Measurements from ENCODE around the gene DAPK2.
"Not testable (repeated sequence)": the region's sequence is repeated elsewhere in the genome, so short reads cannot be mapped to it uniquely, and the experiment has no call there.

The DAPK2 gene

GRCh38 chr15:63971427-63971805 is 74.9 kb downstream of the DAPK2 start:
- DNase-seq, result peak; percentile 63

- no peak for DNase-seq
Measured at GRCh38 chr15:63970621-63971426, 75.5 kb downstream of the DAPK2 start.

GRCh38 chr15:63969652-63970421 is 76.4 kb downstream of the DAPK2 start:
- no peak for DNase-seq

- no peak for DNase-seq
Measured at GRCh38 chr15:63968700-63969099, 77.6 kb downstream of the DAPK2 start.

- no peak for DNase-seq
Measured at GRCh38 chr15:63968122-63968524, 78.2 kb downstream of the DAPK2 start.

GRCh38 chr15:63967616-63968015 is 78.7 kb downstream of the DAPK2 start:
- no peak for DNase-seq

- DNase-seq, result not testable (repeated sequence)
Measured at GRCh38 chr15:63962947-63963721, 83.2 kb downstream of the DAPK2 start.

- no peak for DNase-seq
Measured at GRCh38 chr15:63953524-63953923, 92.8 kb downstream of the DAPK2 start.

GRCh38 chr15:63950911-63951481 is 95.3 kb downstream of the DAPK2 start:
- no peak for DNase-seq

- no peak for DNase-seq
Measured at GRCh38 chr15:63948971-63949370, 97.3 kb downstream of the DAPK2 start.

- DNase-seq, result no peak
Measured at GRCh38 chr15:63948436-63948835, 97.8 kb downstream of the DAPK2 start.

GRCh38 chr15:63947228-63947627 is 99.1 kb downstream of the DAPK2 start:
- no peak for DNase-seq

- no peak for DNase-seq
Measured at GRCh38 chr15:63946524-63947065, 99.7 kb downstream of the DAPK2 start.

GRCh38 chr15:63945838-63946298 is 100.4 kb downstream of the DAPK2 start:
- no peak for DNase-seq

GRCh38 chr15:63945007-63945788 is 101.1 kb downstream of the DAPK2 start:
- DNase-seq, result peak; percentile 74

GRCh38 chr15:63944681-63944955 is 101.7 kb downstream of the DAPK2 start:
- DNase-seq, result no peak

- DNase-seq, result no peak
Measured at GRCh38 chr15:63943829-63944680, 102.2 kb downstream of the DAPK2 start.

- no peak for DNase-seq
Measured at GRCh38 chr15:63942486-63943365, 103.6 kb downstream of the DAPK2 start.

GRCh38 chr15:63941698-63942465 is 104.4 kb downstream of the DAPK2 start:
- no peak for DNase-seq

All from CD4-positive, alpha-beta T cell treated with Interleukin-6 for 4 hours (primary cell).